GM19468 (cell line): ENCODE results near the gene CAMK2D.

Source experiments
- ATAC-seq: cut with Tn5 transposase; IDR thresholded peaks from one replicate; pipeline ENCODE4 v1.9.1; 2021; ENCODE audit warnings: mild to moderate bottlenecking, moderate library complexity, moderate number of reproducible peaks; ENCODE audit not compliant: unreplicated experiment; ENCODE audit errors: extremely low read depth

CAMK2D gene

GRCh38 chr4:113645771-113646441 is 115.6 kb downstream of the CAMK2D start:
- ATAC-seq = no peak

- ATAC-seq = no peak
Observed at GRCh38 chr4:113645288-113645687, 116.2 kb downstream of the CAMK2D start.

- no peak for ATAC-seq
Observed at GRCh38 chr4:113644398-113644797, 117.1 kb downstream of the CAMK2D start.

- ATAC-seq = no peak
Observed at GRCh38 chr4:113643505-113643904, 118.0 kb downstream of the CAMK2D start.

- ATAC-seq = peak; percentile 73
Observed at GRCh38 chr4:113641025-113641431, 120.5 kb downstream of the CAMK2D start.

GRCh38 chr4:113639326-113639725 is 122.2 kb downstream of the CAMK2D start:
- ATAC-seq = no peak

- no peak for ATAC-seq
Observed at GRCh38 chr4:113638562-113638832, 123.0 kb downstream of the CAMK2D start.

GRCh38 chr4:113637823-113638561 is 123.5 kb downstream of the CAMK2D start:
- ATAC-seq = no peak

GRCh38 chr4:113637363-113637762 is 124.2 kb downstream of the CAMK2D start:
- ATAC-seq = no peak

GRCh38 chr4:113636877-113637276 is 124.7 kb downstream of the CAMK2D start:
- ATAC-seq = no peak

- no peak for ATAC-seq
Observed at GRCh38 chr4:113636438-113636818, 125.1 kb downstream of the CAMK2D start.

GRCh38 chr4:113635739-113636437 is 125.7 kb downstream of the CAMK2D start:
- ATAC-seq = no peak

GRCh38 chr4:113634081-113634969 is 127.2 kb downstream of the CAMK2D start:
- no peak for ATAC-seq

GRCh38 chr4:113633467-113633866 is 128.1 kb downstream of the CAMK2D start:
- no peak for ATAC-seq

GRCh38 chr4:113628711-113629110 is 132.8 kb downstream of the CAMK2D start:
- ATAC-seq = no peak

- no peak for ATAC-seq
Observed at GRCh38 chr4:113627321-113627720, 134.2 kb downstream of the CAMK2D start.

GRCh38 chr4:113625902-113626301 is 135.6 kb downstream of the CAMK2D start:
- no peak for ATAC-seq

- no peak for ATAC-seq
Observed at GRCh38 chr4:113623274-113623894, 138.2 kb downstream of the CAMK2D start.

- ATAC-seq = no peak
Observed at GRCh38 chr4:113621633-113622032, 139.9 kb downstream of the CAMK2D start.

- no peak for ATAC-seq
Observed at GRCh38 chr4:113620032-113620431, 141.5 kb downstream of the CAMK2D start.
